Suprapubic skin (tissue), 4 donors: ENCODE measurements around the gene SPATS2L. TPM values are rescaled to one million over a fixed set of nuclear protein-coding genes. Genes with fewer than 3 reads are reported as not detected.

Experiments used
- DNase-seq, 2 donors: peaks; one replicate each; pipeline ENCODE4 v3.0.0-alpha.2; 2019; ENCODE audit warnings: low spot score in 2 of 2
- H3K27ac ChIP-seq: fragments of 200-600 bp; sonication (generic); one replicate; pipeline ENCODE4 v1.5.1; 2019
- H3K27me3 ChIP-seq: fragments of 200-600 bp; sonication (generic); one replicate; pipeline ENCODE4 v1.5.1; 2019
- H3K36me3 ChIP-seq: fragments of 200-600 bp; sonication (generic); one replicate; pipeline ENCODE4 v1.5.1; 2019
- H3K4me1 ChIP-seq: fragments of 200-600 bp; sonication (generic); one replicate; pipeline ENCODE4 v1.5.1; 2019
- H3K4me3 ChIP-seq: fragments of 200-600 bp; sonication (generic); one replicate; pipeline ENCODE4 v1.5.1; 2019; ENCODE audit warnings: mild to moderate bottlenecking
- H3K9me3 ChIP-seq: fragments of 200-600 bp; sonication (generic); one replicate; pipeline ENCODE4 v1.5.1; 2019
- EP300 ChIP-seq: sonication (generic); formaldehyde crosslinking; IDR thresholded peaks from one replicate; pipeline ENCODE4 v1.6.1; 2017; ENCODE audit warnings: antibody characterized with exemption
- POLR2A ChIP-seq, 2 donors: fragments of 450-650 bp; IDR thresholded peaks; one replicate each; pipeline ENCODE4 v1.6.1; 2017; ENCODE audit warnings: antibody characterized with exemption in 2 of 2, mild to moderate bottlenecking in 2 of 2, moderate library complexity in 2 of 2
- POLR2AphosphoS5 ChIP-seq, 3 donors: sonication (generic); formaldehyde crosslinking; IDR thresholded peaks; one replicate each; pipeline ENCODE4 v1.6.1; 2017; ENCODE audit warnings: antibody characterized with exemption in 3 of 3
- WGBS: methylation state at CpG from one replicate; pipeline ENCODE4 v1.1.5; 2018; 5-methylcytosine and 5-hydroxymethylcytosine counted together
- total RNA-seq, 4 donors: library from RNA; depleted of rRNA; stranded (reverse); fragments of >200 nt; gene quantifications; one replicate each; pipeline ENCODE4 v1.1.0, GENCODE V29; 2016
- TF ChIP-seq, protein P1 (sequence below), 2 donors: fragments of 200-600 bp in 1 of 2; fragments of 450-650 bp in 1 of 2; sonication (generic) in 1 of 2; IDR thresholded peaks; one replicate each; pipeline ENCODE4 v1.5.1; 2016 to 2019; ENCODE audit warnings: antibody characterized with exemption in 2 of 2, mild to moderate bottlenecking in 1 of 2, moderate library complexity in 1 of 2

Gene SPATS2L
- total RNA-seq, 4 donors from 2014 or later: 39.9 to 104 (median 57.7) TPM

GRCh38 chr2:200349868-200350267, 43.4 kb downstream of the SPATS2L start:
- H3K9me3 ChIP-seq: no peaks in the 10 kb centered on the region
- H3K4me3 ChIP-seq: no peak overlapping the region
- DNase-seq: no peak
- no peak overlapping the region for H3K27ac ChIP-seq
- WGBS: 95% methylated on average over 3 of the region's 3 CpGs
- no peaks in the 10 kb centered on the region for H3K36me3 ChIP-seq
- H3K4me1 ChIP-seq: peaks cover 26% of the 10 kb centered on the region
- TF ChIP-seq, protein P1, sequence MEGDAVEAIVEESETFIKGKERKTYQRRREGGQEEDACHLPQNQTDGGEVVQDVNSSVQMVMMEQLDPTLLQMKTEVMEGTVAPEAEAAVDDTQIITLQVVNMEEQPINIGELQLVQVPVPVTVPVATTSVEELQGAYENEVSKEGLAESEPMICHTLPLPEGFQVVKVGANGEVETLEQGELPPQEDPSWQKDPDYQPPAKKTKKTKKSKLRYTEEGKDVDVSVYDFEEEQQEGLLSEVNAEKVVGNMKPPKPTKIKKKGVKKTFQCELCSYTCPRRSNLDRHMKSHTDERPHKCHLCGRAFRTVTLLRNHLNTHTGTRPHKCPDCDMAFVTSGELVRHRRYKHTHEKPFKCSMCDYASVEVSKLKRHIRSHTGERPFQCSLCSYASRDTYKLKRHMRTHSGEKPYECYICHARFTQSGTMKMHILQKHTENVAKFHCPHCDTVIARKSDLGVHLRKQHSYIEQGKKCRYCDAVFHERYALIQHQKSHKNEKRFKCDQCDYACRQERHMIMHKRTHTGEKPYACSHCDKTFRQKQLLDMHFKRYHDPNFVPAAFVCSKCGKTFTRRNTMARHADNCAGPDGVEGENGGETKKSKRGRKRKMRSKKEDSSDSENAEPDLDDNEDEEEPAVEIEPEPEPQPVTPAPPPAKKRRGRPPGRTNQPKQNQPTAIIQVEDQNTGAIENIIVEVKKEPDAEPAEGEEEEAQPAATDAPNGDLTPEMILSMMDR (IDR thresholded peaks at IDR 0.05): no peak
- no peak for TF ChIP-seq POLR2A (IDR thresholded peaks at IDR 0.05)
- no peak for TF ChIP-seq EP300
- no peak for TF ChIP-seq POLR2AphosphoS5 (IDR thresholded peaks at IDR 0.05)
- H3K27me3 ChIP-seq: no peaks in the 10 kb centered on the region

DNA sequence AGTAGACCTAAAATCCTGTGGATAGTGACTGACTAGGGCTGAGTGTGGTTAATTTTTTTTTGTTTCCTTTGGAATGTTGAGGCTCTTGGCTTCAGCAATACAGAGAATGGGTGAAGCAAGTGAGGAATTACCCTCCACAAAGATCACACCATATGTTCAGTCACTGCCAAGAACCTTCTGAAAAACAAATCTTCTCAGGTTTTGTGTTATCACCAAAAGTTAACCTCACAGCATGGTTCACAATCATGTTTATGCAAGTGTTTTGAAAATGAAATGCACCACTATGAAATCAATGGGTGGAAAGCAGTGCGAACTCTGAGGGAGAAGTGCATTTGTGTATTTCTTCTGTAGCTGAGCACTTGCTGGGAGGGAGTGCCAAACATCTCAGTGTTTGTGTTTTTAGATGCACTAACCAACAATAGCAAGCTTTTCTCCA, 44.4 kb downstream of the SPATS2L start:
- H3K4me3 ChIP-seq: no peak overlapping the region
- TF ChIP-seq POLR2A (IDR thresholded peaks at IDR 0.05) (no peak), EP300 (no peak), POLR2AphosphoS5 (IDR thresholded peaks at IDR 0.05) (no peak)
- TF ChIP-seq, protein P1 (IDR thresholded peaks at IDR 0.05): no peak
- 86% methylated on average over 1 of the region's 1 CpG for WGBS
- no peaks in the 10 kb centered on the region for H3K36me3 ChIP-seq
- no peak for DNase-seq
- H3K9me3 ChIP-seq: no peaks in the 10 kb centered on the region
- peaks cover 28% of the 10 kb centered on the region for H3K4me1 ChIP-seq
- H3K27ac ChIP-seq: no peak overlapping the region
- H3K27me3 ChIP-seq: no peaks in the 10 kb centered on the region

DNA sequence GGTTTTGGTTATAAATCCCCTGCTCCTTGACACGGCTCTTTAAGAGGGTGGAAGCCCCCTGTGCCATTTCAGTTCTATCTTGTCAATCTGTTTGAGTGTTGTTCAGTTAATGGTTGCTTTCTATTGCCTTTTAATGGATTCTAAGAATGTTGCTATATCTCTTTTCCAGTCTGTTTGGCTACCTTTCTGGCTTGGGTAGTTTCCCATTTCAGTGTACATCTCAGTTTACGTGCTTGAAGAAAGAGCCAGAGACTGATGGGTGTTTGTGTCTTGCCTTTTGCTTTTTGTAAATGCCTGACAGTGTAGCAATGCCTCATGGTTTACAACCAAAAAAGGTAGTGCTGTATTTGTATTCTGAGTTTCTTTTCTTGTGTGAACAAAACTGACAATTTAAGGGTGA, 45.3 kb downstream of the SPATS2L start:
- Histone ChIP-seq H3K27me3 (no peaks in the 10 kb centered on the region), H3K27ac (no peak overlapping the region), H3K4me3 (no peak overlapping the region), H3K36me3 (no peaks in the 10 kb centered on the region), H3K9me3 (no peaks in the 10 kb centered on the region), H3K4me1 (peaks cover 28% of the 10 kb centered on the region)
- no peak for DNase-seq
- no peak for TF ChIP-seq POLR2A (IDR thresholded peaks at IDR 0.05)
- TF ChIP-seq, protein P1 (IDR thresholded peaks at IDR 0.05): no peak
- no peak for TF ChIP-seq POLR2AphosphoS5 (IDR thresholded peaks at IDR 0.05)
- TF ChIP-seq EP300: no peak
- 77% methylated on average over 2 of the region's 2 CpGs for WGBS

DNA sequence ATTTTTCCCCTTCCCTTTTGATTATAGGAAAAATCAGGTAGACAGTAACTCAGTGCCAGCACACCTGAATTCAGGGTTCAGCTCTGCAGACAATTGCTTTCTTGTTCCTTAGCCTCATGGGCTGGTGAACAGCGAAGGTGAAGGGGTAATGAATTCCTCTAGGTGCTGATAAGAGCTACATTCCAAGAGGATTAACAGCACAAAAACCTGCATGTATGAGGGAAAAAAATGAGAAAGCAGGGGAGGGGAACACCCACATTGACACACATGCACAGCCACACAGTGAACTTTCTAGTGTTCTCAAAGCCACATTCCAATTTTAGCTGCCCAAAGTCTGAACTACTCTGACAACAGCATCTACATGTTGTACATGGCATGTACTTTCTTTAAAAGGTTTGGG, 46.1 kb downstream of the SPATS2L start:
- WGBS: 56% methylated on average over 1 of the region's 1 CpG
- Histone ChIP-seq H3K4me3 (no peak overlapping the region), H3K4me1 (peaks cover 37% of the 10 kb centered on the region)

DNA sequence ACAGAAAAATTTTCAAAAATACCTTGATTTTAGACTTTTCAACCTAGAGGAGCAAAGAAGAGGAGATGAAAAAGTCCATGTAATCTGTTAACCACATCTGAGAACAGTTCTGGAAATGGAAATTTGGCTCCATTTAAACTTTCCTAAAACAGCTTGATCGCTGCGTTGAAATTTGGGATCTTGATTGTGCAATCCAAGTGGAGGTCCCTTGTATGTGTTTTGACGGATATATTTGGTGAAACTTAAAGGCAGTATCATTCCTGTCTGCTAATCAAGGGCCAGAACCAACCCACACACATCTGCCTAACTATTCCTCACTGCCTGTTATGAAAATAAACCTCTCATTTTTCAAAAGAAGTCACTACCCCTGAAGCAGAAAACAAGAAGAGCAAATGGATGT, 46.6 kb downstream of the SPATS2L start:
- Histone ChIP-seq H3K36me3 (no peaks in the 10 kb centered on the region), H3K4me3 (no peak overlapping the region), H3K4me1 (peaks cover 39% of the 10 kb centered on the region), H3K27me3 (no peaks in the 10 kb centered on the region), H3K27ac (peak overlapping the region; percentile 24), H3K9me3 (no peaks in the 10 kb centered on the region)
- TF ChIP-seq, protein P1 (IDR thresholded peaks at IDR 0.05): no peak
- TF ChIP-seq POLR2AphosphoS5 (IDR thresholded peaks at IDR 0.05): no peak
- no peak for TF ChIP-seq POLR2A (IDR thresholded peaks at IDR 0.05)
- no peak for TF ChIP-seq EP300
- no peak for DNase-seq
- WGBS: 69% methylated on average over 3 of the region's 3 CpGs

More for the DNA sequence above, 46.1 kb downstream of the SPATS2L start:
- Histone ChIP-seq H3K9me3 (no peaks in the 10 kb centered on the region), H3K27me3 (no peaks in the 10 kb centered on the region), H3K27ac (peak overlapping the region; percentile 24), H3K36me3 (no peaks in the 10 kb centered on the region)
- no peak for TF ChIP-seq POLR2AphosphoS5 (IDR thresholded peaks at IDR 0.05)
- DNase-seq: no peak

GRCh38 chr2:200353874-200354273, 47.4 kb downstream of the SPATS2L start:
- H3K27me3 ChIP-seq: no peaks in the 10 kb centered on the region
- TF ChIP-seq POLR2A (IDR thresholded peaks at IDR 0.05) (no peak), POLR2AphosphoS5 (IDR thresholded peaks at IDR 0.05) (no peak)
- DNase-seq: no peak
- no peak overlapping the region for H3K27ac ChIP-seq
- no peak overlapping the region for H3K4me3 ChIP-seq
- no peaks in the 10 kb centered on the region for H3K36me3 ChIP-seq
- H3K4me1 ChIP-seq: peaks cover 41% of the 10 kb centered on the region
- WGBS: 83% methylated on average over 2 of the region's 2 CpGs
- H3K9me3 ChIP-seq: no peaks in the 10 kb centered on the region
